Esophagus squamous epithelium (tissue), 5 donors: ENCODE data around the gene MGAT5. TPM values are rescaled to one million over a fixed set of nuclear protein-coding genes. Genes with fewer than 3 reads are reported as not detected.

Source experiments
- DNase-seq: peaks from one replicate; lab custom pipeline; 2025; lab: John Stamatoyannopoulos, UW
- H3K27ac ChIP-seq, 4 donors: fragments of 200-600 bp; sonication (generic); one replicate each; pipeline ENCODE4 v1.5.1; 2016 to 2019; ENCODE audit warnings: mild to moderate bottlenecking in 1 of 4
- H3K27me3 ChIP-seq, 4 donors: fragments of 200-600 bp; sonication (generic); 1 replicate in 3 of 4; 2 replicates in 1 of 4; pipeline versions ENCODE4 v1.5.1 to v1.6.0; 2017 to 2021; ENCODE audit warnings: antibody characterized with exemption in 1 of 4
- H3K36me3 ChIP-seq, 3 donors: fragments of 200-600 bp; sonication (generic); one replicate each; pipeline ENCODE4 v1.5.1; 2016 to 2019
- H3K4me1 ChIP-seq, 3 donors: fragments of 200-600 bp; sonication (generic); one replicate each; pipeline ENCODE4 v1.5.1; 2017 to 2019
- H3K4me3 ChIP-seq, 4 donors: fragments of 200-600 bp; sonication (generic); 1 replicate in 3 of 4; 2 replicates in 1 of 4; pipeline ENCODE4 v1.5.1; 2016 to 2019; ENCODE audit warnings: mild to moderate bottlenecking in 2 of 4, moderate library complexity in 1 of 4
- H3K9me3 ChIP-seq, 3 donors: fragments of 200-600 bp; sonication (generic); one replicate each; pipeline ENCODE4 v1.5.1; 2016 to 2019
- CTCF ChIP-seq, 6 experiments: fragments of 450-650 bp in 4 of 6; fragments of 200-600 bp in 2 of 6; sonication (generic) in 2 of 6; IDR thresholded peaks; one replicate each; pipeline ENCODE4 v1.5.1; 2016 to 2019; ENCODE audit warnings: antibody characterized with exemption in 6 of 6, mild to moderate bottlenecking in 4 of 6, moderate library complexity in 4 of 6
- POLR2A ChIP-seq, 4 donors: fragments of 450-650 bp; IDR thresholded peaks; one replicate each; pipeline ENCODE4 v1.6.1; 2017; ENCODE audit warnings: antibody characterized with exemption in 4 of 4, mild to moderate bottlenecking in 4 of 4, moderate library complexity in 3 of 4
- WGBS, 2 donors: methylation state at CpG; one replicate each; pipeline ENCODE4 v1.1.5; 2018; 5-methylcytosine and 5-hydroxymethylcytosine counted together
- intact Hi-C: fragments of 100-400 bp; cut with DNase I; formaldehyde crosslinking; loops from one replicate; pipeline ENCODE4 v1.15.0; 2022
- total RNA-seq, 4 donors: library from RNA; depleted of rRNA; stranded (reverse); fragments of >200 nt; gene quantifications; one replicate each; pipeline ENCODE4 v1.1.0, GENCODE V29; 2016
- donor health status: DM: yes; HTN: yes; CAD: no.

Gene MGAT5
- total RNA-seq, 4 donors from 2014 or later, result 14.2 to 29.2 (median 24.6) TPM

- intact Hi-C loops, result no loop called here
- DNase-seq, result no peak
- H3K36me3 ChIP-seq, result no peaks in the 10 kb centered on the region
- no peaks in the 10 kb centered on the region for H3K27me3 ChIP-seq
- TF ChIP-seq POLR2A (IDR thresholded peaks at IDR 0.05) (no peak), CTCF (IDR thresholded peaks at IDR 0.05) (no peak)
- no peak overlapping the region for H3K27ac ChIP-seq
- WGBS, 2 donors, result 84 to 93% methylated on average over 3 of the region's 3 CpGs
- H3K9me3 ChIP-seq, result no peaks in the 10 kb centered on the region
- no peak overlapping the region for H3K4me3 ChIP-seq
- H3K4me1 ChIP-seq, result peaks cover 0 to 53% (median 10%) of the 10 kb centered on the region in 3 donors
Measured at GRCh38 chr2:134310107-134311079, 56.5 kb downstream of the MGAT5 start.

- intact Hi-C loops, result no loop called here
- H3K9me3 ChIP-seq, result no peaks in the 10 kb centered on the region
- 64 to 66% methylated on average over 8 of the region's 8 CpGs for WGBS, 2 donors
- H3K4me1 ChIP-seq, result peaks cover 0 to 35% (median 0%) of the 10 kb centered on the region in 3 donors
- no peak for DNase-seq
- no peak for TF ChIP-seq POLR2A (IDR thresholded peaks at IDR 0.05)
- no peak for TF ChIP-seq CTCF (IDR thresholded peaks at IDR 0.05)
- peaks cover 0 to 2% (median 0%) of the 10 kb centered on the region in 3 donors for H3K36me3 ChIP-seq
- H3K27ac ChIP-seq, result no peak overlapping the region
- no peaks in the 10 kb centered on the region for H3K27me3 ChIP-seq
- H3K4me3 ChIP-seq, result no peak overlapping the region
Measured at GRCh38 chr2:134312482-134312881, 58.6 kb downstream of the MGAT5 start.

GRCh38 chr2:134314202-134314601 lies 60.3 kb downstream of the MGAT5 start:
- TF ChIP-seq CTCF (IDR thresholded peaks at IDR 0.05) (no peak), POLR2A (IDR thresholded peaks at IDR 0.05) (no peak)
- Histone ChIP-seq H3K36me3 (peaks cover 0 to 19% (median 0%) of the 10 kb centered on the region in 3 donors), H3K4me1 (peaks cover 0 to 31% (median 0%) of the 10 kb centered on the region in 3 donors), H3K27me3 (no peaks in the 10 kb centered on the region), H3K9me3 (no peaks in the 10 kb centered on the region), H3K4me3 (no peak overlapping the region), H3K27ac (no peak overlapping the region)
- no peak for DNase-seq
- intact Hi-C loops, result no loop called here
- 65 to 71% methylated on average over 4 of the region's 4 CpGs for WGBS, 2 donors

GRCh38 chr2:134314681-134315368 lies 61.0 kb downstream of the MGAT5 start:
- TF ChIP-seq CTCF (IDR thresholded peaks at IDR 0.05), result no peak
- no peak for TF ChIP-seq POLR2A (IDR thresholded peaks at IDR 0.05)
- intact Hi-C loops, result no loop called here
- Histone ChIP-seq H3K27me3 (no peaks in the 10 kb centered on the region), H3K27ac (peak overlapping the region in 1 of 4 donors; percentile 13), H3K4me3 (no peak overlapping the region), H3K9me3 (no peaks in the 10 kb centered on the region), H3K36me3 (peaks cover 0 to 24% (median 0%) of the 10 kb centered on the region in 3 donors), H3K4me1 (peaks cover 0 to 31% (median 0%) of the 10 kb centered on the region in 3 donors)
- 63 to 69% methylated on average over 5 of the region's 5 CpGs for WGBS, 2 donors
- DNase-seq, result no peak
